Measurements from ENCODE around the gene RBPMS2.

DNA sequence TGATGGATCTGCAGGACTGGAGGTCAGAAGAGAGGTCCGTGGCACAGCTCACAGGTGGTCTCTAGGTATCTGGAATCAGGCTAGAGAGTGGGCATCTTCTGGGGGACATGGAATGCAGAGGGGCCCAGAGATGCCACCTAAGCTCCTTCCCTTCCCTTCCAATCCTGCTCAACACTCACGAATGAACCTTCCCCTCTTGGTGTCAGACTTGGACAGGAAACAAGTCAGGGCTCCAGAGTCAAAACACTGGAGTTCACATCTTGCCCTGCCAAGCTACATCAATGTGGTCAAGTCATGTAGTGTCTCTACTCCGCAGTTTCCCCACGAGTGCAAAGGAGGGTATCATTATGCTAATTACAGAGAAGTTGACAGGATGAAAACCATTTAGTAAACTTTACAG is 16.0 kb upstream of the RBPMS2 start:
- TF ChIP-seq, protein P1, sequence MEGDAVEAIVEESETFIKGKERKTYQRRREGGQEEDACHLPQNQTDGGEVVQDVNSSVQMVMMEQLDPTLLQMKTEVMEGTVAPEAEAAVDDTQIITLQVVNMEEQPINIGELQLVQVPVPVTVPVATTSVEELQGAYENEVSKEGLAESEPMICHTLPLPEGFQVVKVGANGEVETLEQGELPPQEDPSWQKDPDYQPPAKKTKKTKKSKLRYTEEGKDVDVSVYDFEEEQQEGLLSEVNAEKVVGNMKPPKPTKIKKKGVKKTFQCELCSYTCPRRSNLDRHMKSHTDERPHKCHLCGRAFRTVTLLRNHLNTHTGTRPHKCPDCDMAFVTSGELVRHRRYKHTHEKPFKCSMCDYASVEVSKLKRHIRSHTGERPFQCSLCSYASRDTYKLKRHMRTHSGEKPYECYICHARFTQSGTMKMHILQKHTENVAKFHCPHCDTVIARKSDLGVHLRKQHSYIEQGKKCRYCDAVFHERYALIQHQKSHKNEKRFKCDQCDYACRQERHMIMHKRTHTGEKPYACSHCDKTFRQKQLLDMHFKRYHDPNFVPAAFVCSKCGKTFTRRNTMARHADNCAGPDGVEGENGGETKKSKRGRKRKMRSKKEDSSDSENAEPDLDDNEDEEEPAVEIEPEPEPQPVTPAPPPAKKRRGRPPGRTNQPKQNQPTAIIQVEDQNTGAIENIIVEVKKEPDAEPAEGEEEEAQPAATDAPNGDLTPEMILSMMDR (IDR thresholded peaks at IDR 0.05; ENCODE audit: borderline replicate concordance, extremely low read depth, low read length, poor library complexity, severe bottlenecking) = no peak
- no peak for TF ChIP-seq EZH2 (IDR thresholded peaks at IDR 0.05; ENCODE audit: borderline replicate concordance, low read depth, low read length, severe bottlenecking)

Data from DND-41 (cell line).